ENCODE measurements around the gene SIN3B.

- TF ChIP-seq MAX (IDR thresholded peaks at IDR 0.05) (no peak), EZH2 (conservative IDR thresholded peaks at IDR 0.05; ENCODE audit: low read depth, low read length) (no peak), PRMT3 (CRISPR knock-in tag; IDR thresholded peaks at IDR 0.05; ENCODE audit: borderline replicate concordance, low read depth) (no peak), HIVEP1 (CRISPR knock-in tag; IDR thresholded peaks at IDR 0.05) (no peak), CBX5 (CRISPR knock-in tag; IDR thresholded peaks at IDR 0.05; ENCODE audit: borderline replicate concordance) (no peak), ETV5 (CRISPR knock-in tag; IDR thresholded peaks at IDR 0.05; ENCODE audit: borderline replicate concordance) (no peak), REST (IDR thresholded peaks at IDR 0.05; ENCODE audit: borderline replicate concordance in 1 of 2, low read depth in 1 of 2, low read length in 2 of 2) (no peak), ZNF274 (CRISPR knock-in tag; IDR thresholded peaks at IDR 0.05) (no peak), SAFB2 (CRISPR knock-in tag; IDR thresholded peaks at IDR 0.05; ENCODE audit: borderline replicate concordance, low read depth) (no peak), IRF2 (CRISPR knock-in tag; IDR thresholded peaks at IDR 0.05) (no peak)
Measured at GRCh38 chr19:16797876-16798275, 31.3 kb upstream of the SIN3B start.
